Kidney (tissue), 14 donors: Measurements from ENCODE around the gene MTTP. TPM values are rescaled to one million over a fixed set of nuclear protein-coding genes. Genes with fewer than 3 reads are reported as not detected.

Experiments
- DNase-seq, 5 donors: peaks; one replicate each; pipeline ENCODE4 v3.0.0-alpha.2; 2013 to 2020
- FAIRE-seq: peaks from 2 replicates; lab custom pipeline; 2012; peaks lifted over from hg19 to GRCh38; lab: Jason Lieb, UNC
- H3K27ac ChIP-seq, 2 donors: one replicate each; pipeline ENCODE4 v1.7.0; 2013; ENCODE audit warnings: low read depth in 2 of 2, low read length in 2 of 2, inconsistent platforms in 1 of 2
- H3K27me3 ChIP-seq: one replicate; pipeline ENCODE4 v1.7.1; 2013; ENCODE audit warnings: low read length, inconsistent platforms; ENCODE audit not compliant: control insufficient read depth, insufficient read depth
- H3K36me3 ChIP-seq, 3 donors: one replicate each; pipeline versions ENCODE4 v1.7.0 to v1.7.1; 2013; ENCODE audit warnings: low read length in 3 of 3, control low read depth in 1 of 3, inconsistent platforms in 1 of 3; ENCODE audit not compliant: insufficient read depth in 3 of 3, control insufficient read depth in 2 of 3
- H3K4me1 ChIP-seq, 3 donors: one replicate each; pipeline versions ENCODE4 v1.7.0 to v1.7.1; 2013; ENCODE audit warnings: low read length in 3 of 3, inconsistent platforms in 1 of 3, low read depth in 1 of 3; ENCODE audit not compliant: control insufficient read depth in 2 of 3, insufficient read depth in 2 of 3
- H3K4me3 ChIP-seq, 3 donors: one replicate each; pipeline versions ENCODE4 v1.7.0 to v1.8.1; 2013; ENCODE audit warnings: low read length in 3 of 3, control low read depth in 1 of 3, inconsistent platforms in 1 of 3
- H3K9ac ChIP-seq, 3 donors: one replicate each; pipeline versions ENCODE4 v1.7.0 to v1.7.1; 2013; ENCODE audit warnings: low read length in 3 of 3, control low read depth in 1 of 3, inconsistent platforms in 1 of 3
- H3K9me3 ChIP-seq, 3 donors: one replicate each; pipeline versions ENCODE4 v1.7.0 to v1.7.1; 2013; ENCODE audit warnings: low read length in 3 of 3, control low read depth in 1 of 3, inconsistent platforms in 1 of 3; ENCODE audit not compliant: control insufficient read depth in 2 of 3, insufficient read depth in 1 of 3
- CTCF ChIP-seq: IDR thresholded peaks from 3 replicates; pipeline ENCODE4 v1.5.1; 2012; ENCODE audit warnings: mild to moderate bottlenecking, moderate library complexity, borderline replicate concordance; ENCODE audit not compliant: insufficient read depth; ENCODE audit errors: extremely low read depth
- intact Hi-C: fragments of 100-400 bp; cut with DNase I; formaldehyde crosslinking; loops from one replicate; pipeline ENCODE4 v1.11.1; 2022
- polyA plus RNA-seq: library from polyadenylated mRNA; stranded (reverse); fragments of 350-450 nt; fragmentation: Illumina TruSeq; extraction: RNeasy Lipid Tissue Mini Kit (QIAGEN cat#74804); gene quantifications from one replicate; pipeline ENCODE4 v1.2.3, GENCODE V29; 2014; ENCODE audit warnings: low read depth, low replicate concordance; ENCODE audit not compliant: insufficient read depth
- total RNA-seq: library from RNA; stranded (reverse); fragmentation: NEBNext Ultra II Directional; extraction: Animal tissue kit (Norgen Biotek cat#: 25700); gene quantifications from one replicate; pipeline ENCODE4 v1.2.1, GENCODE V29; 2021
- donor health status: control.
- donor health status: control.
- donor health status: control.
- donor health status: control.
- donor health status: control.
- donor health status: DM: yes; HTN: yes; CAD: no.
- donor health status: Normal renal cell carcinoma (clear cell type).

MTTP gene
- total and polyA plus RNA-seq, 2 donors from 2014 or later = 0.19 to 5.8 TPM

- DNase-seq = peak in 2 of 5 donors; percentile 35 to 54
- Histone ChIP-seq H3K36me3 (no peaks in the 10 kb centered on the region), H3K27me3 (no peaks in the 10 kb centered on the region), H3K4me3 (no peak overlapping the region), H3K9ac (no peak overlapping the region), H3K9me3 (no peaks in the 10 kb centered on the region), H3K27ac (no peak overlapping the region), H3K4me1 (peaks cover 0 to 4% (median 0%) of the 10 kb centered on the region in 3 donors)
- no peak for FAIRE-seq
- TF ChIP-seq CTCF = no peak
- intact Hi-C loops = no loop called here
These were observed 75.2 kb downstream of the MTTP start for GRCh38 chr4:99649778-99650177.

GRCh38 chr4:99651016-99651769 lies 76.6 kb downstream of the MTTP start:
- no peaks in the 10 kb centered on the region for H3K27me3 ChIP-seq
- no peak overlapping the region for H3K27ac ChIP-seq
- H3K4me1 ChIP-seq = peaks cover 0 to 4% (median 0%) of the 10 kb centered on the region in 3 donors
- no peak overlapping the region for H3K9ac ChIP-seq
- DNase-seq (peak in 1 of 5 donors; percentile 55), FAIRE-seq (no peak)
- no peaks in the 10 kb centered on the region for H3K36me3 ChIP-seq
- no peaks in the 10 kb centered on the region for H3K9me3 ChIP-seq
- TF ChIP-seq CTCF = no peak
- intact Hi-C loops = no loop called here
- H3K4me3 ChIP-seq = no peak overlapping the region

- H3K9ac ChIP-seq = no peak overlapping the region
- DNase-seq (peak in 2 of 5 donors; percentile 50 to 79), FAIRE-seq (no peak)
- TF ChIP-seq CTCF = no peak
- no peaks in the 10 kb centered on the region for H3K36me3 ChIP-seq
- H3K27ac ChIP-seq = no peak overlapping the region
- intact Hi-C loops = no loop called here
- H3K27me3 ChIP-seq = no peaks in the 10 kb centered on the region
- H3K9me3 ChIP-seq = no peaks in the 10 kb centered on the region
- peaks cover 0 to 4% (median 0%) of the 10 kb centered on the region in 3 donors for H3K4me1 ChIP-seq
- H3K4me3 ChIP-seq = no peak overlapping the region
These were observed 77.3 kb downstream of the MTTP start for GRCh38 chr4:99651811-99652485.
